OCI-LY7 (cell line): ENCODE data around the gene SLC50A1.

Source experiments
- CTCF ChIP-seq: fragments of 200-600 bp; sonication (generic); conservative IDR thresholded peaks from 2 replicates; pipeline ENCODE4 v1.5.1; 2014; ENCODE audit warnings: mild to moderate bottlenecking, antibody characterized with exemption, low read length, moderate library complexity, mixed read lengths
- EZH2phosphoT487 ChIP-seq: fragments of 200-600 bp; sonication (generic); IDR thresholded peaks from 2 replicates; pipeline ENCODE4 v1.6.1; 2018; ENCODE audit warnings: low read depth, borderline replicate concordance, mild to moderate bottlenecking, mixed run types, antibody characterized with exemption, low read length, moderate library complexity, mixed read lengths

- TF ChIP-seq CTCF (no peak), EZH2phosphoT487 (no peak)
Observed at GRCh38 chr1:155181371-155182051, 45.9 kb downstream of the SLC50A1 start.
